Astrocyte of the cerebellum (primary cell): Measurements from ENCODE around the gene EHBP1.

Experiments used
- DNase-seq: peaks from one replicate; pipeline ENCODE4 v3.0.0-alpha.2; 2011; ENCODE audit warnings: low read depth
- H3K4me3 ChIP-seq: 2 replicates; pipeline ENCODE4 v1.5.1; 2011; ENCODE audit warnings: mild to moderate bottlenecking, low read depth, low read length, moderate library complexity
- in situ Hi-C: cut with HindIII; loops from 2 replicates; pipeline ENCODE4 v1.10.0; 2017; ENCODE audit warnings: low sequenced_read_pairs
- TF ChIP-seq, protein P1 (sequence below): IDR thresholded peaks from 2 replicates; pipeline ENCODE4 v1.5.1; 2012; ENCODE audit warnings: low read length, low read depth, moderate library complexity, mild to moderate bottlenecking; ENCODE audit errors: missing control alignments

EHBP1 gene

DNA sequence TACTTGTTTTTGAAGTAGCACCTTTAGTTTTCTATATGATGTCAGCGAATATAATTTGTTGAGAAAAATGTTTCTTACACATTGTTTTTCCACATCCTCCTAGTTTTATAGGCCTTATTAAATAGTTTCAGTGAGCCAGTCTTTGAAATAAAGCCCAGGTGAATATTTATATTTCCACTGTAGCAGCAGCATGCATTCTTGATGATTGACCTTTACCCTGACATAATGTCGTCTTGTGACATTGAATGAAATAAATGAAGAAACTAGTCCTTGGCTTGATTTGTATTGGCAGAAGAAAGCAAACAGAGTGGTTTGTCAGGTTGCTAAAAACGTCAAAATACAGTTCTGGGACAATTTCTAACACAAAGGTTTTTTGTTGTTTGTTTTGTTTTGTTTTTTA lies 84.4 kb downstream of the EHBP1 start:
- no peak overlapping the region for H3K4me3 ChIP-seq
- DNase-seq: no peak
- TF ChIP-seq, protein P1, sequence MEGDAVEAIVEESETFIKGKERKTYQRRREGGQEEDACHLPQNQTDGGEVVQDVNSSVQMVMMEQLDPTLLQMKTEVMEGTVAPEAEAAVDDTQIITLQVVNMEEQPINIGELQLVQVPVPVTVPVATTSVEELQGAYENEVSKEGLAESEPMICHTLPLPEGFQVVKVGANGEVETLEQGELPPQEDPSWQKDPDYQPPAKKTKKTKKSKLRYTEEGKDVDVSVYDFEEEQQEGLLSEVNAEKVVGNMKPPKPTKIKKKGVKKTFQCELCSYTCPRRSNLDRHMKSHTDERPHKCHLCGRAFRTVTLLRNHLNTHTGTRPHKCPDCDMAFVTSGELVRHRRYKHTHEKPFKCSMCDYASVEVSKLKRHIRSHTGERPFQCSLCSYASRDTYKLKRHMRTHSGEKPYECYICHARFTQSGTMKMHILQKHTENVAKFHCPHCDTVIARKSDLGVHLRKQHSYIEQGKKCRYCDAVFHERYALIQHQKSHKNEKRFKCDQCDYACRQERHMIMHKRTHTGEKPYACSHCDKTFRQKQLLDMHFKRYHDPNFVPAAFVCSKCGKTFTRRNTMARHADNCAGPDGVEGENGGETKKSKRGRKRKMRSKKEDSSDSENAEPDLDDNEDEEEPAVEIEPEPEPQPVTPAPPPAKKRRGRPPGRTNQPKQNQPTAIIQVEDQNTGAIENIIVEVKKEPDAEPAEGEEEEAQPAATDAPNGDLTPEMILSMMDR: no peak
- in situ Hi-C loops: no loop called here

DNA sequence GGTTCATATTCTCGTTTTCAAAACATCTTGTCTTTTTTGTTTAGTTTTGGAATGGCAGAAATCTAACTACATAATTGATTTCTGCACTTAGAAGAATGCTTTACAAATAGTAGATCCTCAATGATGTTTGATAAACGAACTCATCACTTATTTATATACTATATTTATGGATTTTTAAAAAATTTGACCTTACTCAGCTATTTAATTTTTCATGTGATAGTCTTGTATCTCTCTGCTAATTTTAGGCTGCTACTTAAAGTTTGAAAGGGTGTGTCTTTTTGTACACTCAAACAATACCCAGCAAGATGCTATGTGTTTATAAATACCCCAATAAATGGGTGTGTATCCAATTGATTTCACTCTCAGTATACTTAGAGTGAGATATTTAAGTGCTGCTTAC lies 86.9 kb downstream of the EHBP1 start:
- DNase-seq: no peak
- TF ChIP-seq, protein P1: no peak
- H3K4me3 ChIP-seq: no peak overlapping the region
- in situ Hi-C loops: no loop called here

DNA sequence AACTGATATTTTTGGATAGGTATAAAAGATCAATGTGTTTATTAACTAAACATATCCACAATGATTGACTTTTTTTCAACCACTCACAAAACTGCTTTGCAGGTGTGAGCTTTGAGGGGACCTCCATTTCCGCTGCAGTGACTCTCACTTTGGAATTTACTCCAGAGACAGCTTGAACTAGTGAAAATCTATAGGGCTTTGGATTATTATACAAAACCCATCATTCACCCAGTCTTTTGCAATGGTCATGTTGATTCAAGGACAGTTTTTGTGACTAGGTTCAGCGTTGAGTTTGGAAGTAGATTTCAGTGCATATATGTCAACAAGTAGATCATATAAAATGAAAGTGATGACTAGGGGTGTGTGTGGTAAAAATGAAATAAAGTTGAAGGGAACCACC lies 87.7 kb downstream of the EHBP1 start:
- in situ Hi-C loops: no loop called here
- no peak overlapping the region for H3K4me3 ChIP-seq
- no peak for DNase-seq
- TF ChIP-seq, protein P1: no peak

DNA sequence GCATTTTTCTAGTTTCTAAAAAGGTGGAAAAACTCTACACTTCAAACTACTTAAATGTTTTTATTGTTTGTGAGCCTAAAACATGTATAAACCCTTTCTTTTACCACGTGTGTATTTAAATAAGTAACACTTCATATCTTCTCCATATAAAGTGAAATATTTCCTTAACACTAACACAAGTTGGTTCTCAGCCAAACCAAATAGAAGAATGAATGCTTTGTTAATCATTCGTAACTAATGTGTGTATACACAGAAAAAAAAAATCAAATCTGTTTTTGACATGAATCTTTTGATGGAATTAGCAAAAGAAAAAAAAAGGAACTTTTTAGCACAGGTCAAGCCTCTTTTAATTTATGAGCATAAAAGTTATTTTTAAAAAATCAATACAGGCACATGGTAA lies 89.3 kb downstream of the EHBP1 start:
- in situ Hi-C loops: no loop called here
- DNase-seq: peak; percentile 55
- TF ChIP-seq, protein P1: no peak
- no peak overlapping the region for H3K4me3 ChIP-seq

DNA sequence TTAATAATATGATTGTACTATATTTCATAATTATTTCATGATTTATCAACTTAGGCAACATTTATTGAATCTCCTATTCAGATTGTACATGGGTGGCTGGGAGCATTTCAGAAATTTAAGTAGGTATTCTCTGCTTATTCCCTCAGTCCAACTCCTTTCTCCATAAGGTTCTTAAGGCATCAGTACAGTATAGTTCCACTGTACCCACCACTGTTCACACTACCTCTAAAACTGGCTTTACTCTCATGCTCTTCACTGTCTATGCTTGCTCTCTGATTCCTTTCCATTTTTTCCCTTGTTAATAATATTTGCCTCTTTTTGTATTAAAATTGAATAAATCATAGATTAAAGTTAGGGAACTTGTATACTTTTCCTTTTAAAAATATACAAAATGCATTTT lies 89.8 kb downstream of the EHBP1 start:
- H3K4me3 ChIP-seq: no peak overlapping the region
- no peak for DNase-seq
- TF ChIP-seq, protein P1: no peak
- in situ Hi-C loops: no loop called here

GRCh38 chr2:62797107-62797506 lies 91.6 kb downstream of the EHBP1 start:
- in situ Hi-C loops: no loop called here
- TF ChIP-seq, protein P1: no peak

DNA sequence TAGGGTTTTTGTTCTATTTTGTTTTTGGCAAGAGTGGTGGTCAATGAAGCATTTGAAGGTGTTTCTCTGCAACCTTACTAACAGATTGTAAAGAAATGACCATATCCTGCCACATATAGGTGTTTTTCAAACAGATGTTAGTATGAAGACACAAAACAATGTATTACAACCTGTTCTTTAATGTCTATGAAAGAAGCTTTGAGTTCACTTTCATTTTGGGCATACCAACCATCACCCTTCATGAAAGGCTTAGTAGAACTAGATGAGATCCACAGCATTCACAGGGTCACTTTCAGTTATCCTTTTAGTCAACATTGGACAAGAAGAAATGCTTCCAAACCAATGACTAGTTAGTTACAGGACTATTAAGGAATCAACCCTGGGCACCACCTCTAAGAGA lies 95.1 kb downstream of the EHBP1 start:
- H3K4me3 ChIP-seq: no peak overlapping the region
- in situ Hi-C loops: no loop called here
- no peak for DNase-seq
- TF ChIP-seq, protein P1: no peak

More at GRCh38 chr2:62797107-62797506, 91.6 kb downstream of the EHBP1 start:
- DNase-seq: no peak
- H3K4me3 ChIP-seq: no peak overlapping the region
